Effector memory CD4-positive, alpha-beta T cell (primary cell): ENCODE data around the gene ANTXR1.

Source experiments
- DNase-seq, 3 donors: peaks; one replicate each; pipeline ENCODE4 v3.0.0-alpha.2; 2020
- H3K27ac ChIP-seq: 2 replicates; pipeline ENCODE4 v1.7.0; 2013; ENCODE audit warnings: mild to moderate bottlenecking, low read length, moderate library complexity; ENCODE audit not compliant: insufficient read depth, poor library complexity, severe bottlenecking
- H3K27me3 ChIP-seq: replicated peaks from 2 replicates; pipeline ENCODE4 v1.7.0; 2013; ENCODE audit warnings: mild to moderate bottlenecking, low read length; ENCODE audit not compliant: insufficient read depth, control insufficient read depth, poor library complexity, severe bottlenecking
- H3K36me3 ChIP-seq: 2 replicates; pipeline ENCODE4 v1.7.0; 2013; ENCODE audit warnings: mild to moderate bottlenecking, low read length, moderate library complexity; ENCODE audit not compliant: control insufficient read depth, insufficient read depth
- H3K4me1 ChIP-seq: 2 replicates; pipeline ENCODE4 v1.7.0; 2013; ENCODE audit warnings: low read length, mild to moderate bottlenecking; ENCODE audit not compliant: control insufficient read depth, insufficient read depth, poor library complexity, severe bottlenecking
- H3K4me3 ChIP-seq: 2 replicates; pipeline ENCODE4 v1.7.0; 2013; ENCODE audit warnings: low read length, low read depth, mild to moderate bottlenecking; ENCODE audit not compliant: insufficient read depth, poor library complexity, severe bottlenecking
- H3K9me3 ChIP-seq: 2 replicates; pipeline ENCODE4 v1.7.0; 2013; ENCODE audit warnings: mild to moderate bottlenecking, low read length, moderate library complexity; ENCODE audit not compliant: control insufficient read depth

Gene ANTXR1

GRCh38 chr2:69275490-69275889 lies 262.5 kb downstream of the ANTXR1 start:
- no peaks in the 10 kb centered on the region for H3K4me1 ChIP-seq
- no peak for DNase-seq
- no peaks in the 10 kb centered on the region for H3K27me3 ChIP-seq
- H3K4me3 ChIP-seq: no peak overlapping the region
- no peak overlapping the region for H3K27ac ChIP-seq
- no peaks in the 10 kb centered on the region for H3K36me3 ChIP-seq
- no peaks in the 10 kb centered on the region for H3K9me3 ChIP-seq

GRCh38 chr2:69278366-69278765 lies 265.4 kb downstream of the ANTXR1 start:
- no peaks in the 10 kb centered on the region for H3K9me3 ChIP-seq
- no peak overlapping the region for H3K4me3 ChIP-seq
- DNase-seq: no peak
- no peaks in the 10 kb centered on the region for H3K36me3 ChIP-seq
- no peaks in the 10 kb centered on the region for H3K4me1 ChIP-seq
- no peak overlapping the region for H3K27ac ChIP-seq
- H3K27me3 ChIP-seq: no peaks in the 10 kb centered on the region

- Histone ChIP-seq H3K36me3 (no peaks in the 10 kb centered on the region), H3K9me3 (no peaks in the 10 kb centered on the region), H3K4me3 (no peak overlapping the region), H3K27ac (no peak overlapping the region), H3K4me1 (no peaks in the 10 kb centered on the region), H3K27me3 (no peaks in the 10 kb centered on the region)
- no peak for DNase-seq
Observed at GRCh38 chr2:69279211-69279610, 266.2 kb downstream of the ANTXR1 start.

GRCh38 chr2:69279931-69280681 lies 267.1 kb downstream of the ANTXR1 start:
- no peaks in the 10 kb centered on the region for H3K9me3 ChIP-seq
- no peaks in the 10 kb centered on the region for H3K36me3 ChIP-seq
- no peak overlapping the region for H3K27ac ChIP-seq
- no peak for DNase-seq
- H3K4me3 ChIP-seq: no peak overlapping the region
- no peaks in the 10 kb centered on the region for H3K4me1 ChIP-seq
- no peaks in the 10 kb centered on the region for H3K27me3 ChIP-seq

- H3K4me1 ChIP-seq: no peaks in the 10 kb centered on the region
- no peak overlapping the region for H3K27ac ChIP-seq
- H3K27me3 ChIP-seq: no peaks in the 10 kb centered on the region
Observed at GRCh38 chr2:69280796-69281412, 267.9 kb downstream of the ANTXR1 start.

GRCh38 chr2:69285379-69285894 lies 272.5 kb downstream of the ANTXR1 start:
- no peaks in the 10 kb centered on the region for H3K36me3 ChIP-seq
- H3K9me3 ChIP-seq: no peaks in the 10 kb centered on the region
- no peak overlapping the region for H3K27ac ChIP-seq
- no peak for DNase-seq
- no peaks in the 10 kb centered on the region for H3K4me1 ChIP-seq
- H3K4me3 ChIP-seq: no peak overlapping the region
- H3K27me3 ChIP-seq: no peaks in the 10 kb centered on the region

More at GRCh38 chr2:69280796-69281412, 267.9 kb downstream of the ANTXR1 start:
- no peaks in the 10 kb centered on the region for H3K9me3 ChIP-seq
- H3K4me3 ChIP-seq: no peak overlapping the region
- H3K36me3 ChIP-seq: no peaks in the 10 kb centered on the region
- DNase-seq: no peak

- H3K36me3 ChIP-seq: no peaks in the 10 kb centered on the region
- H3K27me3 ChIP-seq: no peaks in the 10 kb centered on the region
- no peak for DNase-seq
- H3K4me1 ChIP-seq: no peaks in the 10 kb centered on the region
- H3K4me3 ChIP-seq: no peak overlapping the region
- H3K9me3 ChIP-seq: no peaks in the 10 kb centered on the region
- no peak overlapping the region for H3K27ac ChIP-seq
Observed at GRCh38 chr2:69287544-69287943, 274.6 kb downstream of the ANTXR1 start.

GRCh38 chr2:69288429-69288828 lies 275.4 kb downstream of the ANTXR1 start:
- H3K36me3 ChIP-seq: no peaks in the 10 kb centered on the region
- DNase-seq: no peak
- no peaks in the 10 kb centered on the region for H3K27me3 ChIP-seq
- H3K4me1 ChIP-seq: no peaks in the 10 kb centered on the region
- no peak overlapping the region for H3K4me3 ChIP-seq
- H3K9me3 ChIP-seq: no peaks in the 10 kb centered on the region
- no peak overlapping the region for H3K27ac ChIP-seq

GRCh38 chr2:69291004-69291650 lies 278.1 kb downstream of the ANTXR1 start:
- no peak for DNase-seq
- Histone ChIP-seq H3K4me3 (no peak overlapping the region), H3K36me3 (no peaks in the 10 kb centered on the region), H3K27ac (no peak overlapping the region), H3K27me3 (no peaks in the 10 kb centered on the region), H3K9me3 (no peaks in the 10 kb centered on the region), H3K4me1 (no peaks in the 10 kb centered on the region)

- H3K27ac ChIP-seq: no peak overlapping the region
- no peak overlapping the region for H3K4me3 ChIP-seq
- no peaks in the 10 kb centered on the region for H3K9me3 ChIP-seq
- DNase-seq: no peak
- H3K36me3 ChIP-seq: no peaks in the 10 kb centered on the region
- H3K4me1 ChIP-seq: no peaks in the 10 kb centered on the region
- no peaks in the 10 kb centered on the region for H3K27me3 ChIP-seq
Observed at GRCh38 chr2:69291721-69292120, 278.7 kb downstream of the ANTXR1 start.
